Panc1 (cell line): Measurements from ENCODE around the gene OR4M1.
"Not testable (repeated sequence)": the region's sequence is repeated elsewhere in the genome, so short reads cannot be mapped to it uniquely, and the experiment has no call there.

Source experiments
- CTCF ChIP-seq: fragments of 450-650 bp; IDR thresholded peaks from 2 replicates; pipeline ENCODE4 v1.5.1; 2017; ENCODE audit warnings: mild to moderate bottlenecking
- POLR2AphosphoS5 ChIP-seq: IDR thresholded peaks from 2 replicates; pipeline ENCODE4 v1.6.1; 2012; ENCODE audit warnings: mild to moderate bottlenecking, low read depth, low read length, moderate library complexity
- REST ChIP-seq, 2 experiments: IDR thresholded peaks; 2 replicates each; pipeline ENCODE4 v1.6.1; 2011 to 2012; ENCODE audit warnings: low read depth in 2 of 2, control low read depth in 1 of 2, low read length in 1 of 2, mild to moderate bottlenecking in 1 of 2, moderate library complexity in 1 of 2; ENCODE audit not compliant: insufficient read depth in 1 of 2

DNA sequence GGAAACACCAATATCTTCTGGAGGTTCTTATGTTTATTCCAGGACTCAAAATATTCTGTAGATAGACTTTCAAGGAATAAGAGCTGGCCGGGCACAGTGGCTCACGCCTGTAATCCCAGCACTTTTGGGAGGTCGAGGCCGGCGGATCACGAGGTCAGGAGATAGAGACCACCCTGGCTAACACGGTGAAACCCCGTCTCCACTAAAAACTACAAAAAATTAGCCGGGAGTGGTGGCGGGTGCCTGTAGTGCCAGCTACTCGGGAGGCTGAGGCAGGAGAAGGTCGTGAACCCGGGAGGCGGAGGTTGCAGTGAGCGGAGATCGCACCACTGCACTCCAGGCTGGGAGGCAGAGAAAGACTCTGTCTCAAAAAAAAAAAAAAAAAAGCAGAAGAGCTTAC lies 12.5 kb downstream of the OR4M1 start:
- TF ChIP-seq POLR2AphosphoS5; CTCF; REST (IDR thresholded peaks at IDR 0.05; ENCODE audit: insufficient read depth in 1 of 2, low read depth in 2 of 2, low read length in 1 of 2): not testable (repeated sequence)
